Endodermal cell (in vitro differentiated cells): ENCODE results near the gene ARNT2. TPM values are rescaled to one million over a fixed set of nuclear protein-coding genes. Genes with fewer than 3 reads are reported as not detected.

Experiments
- DNase-seq: peaks from one replicate; pipeline ENCODE4 v3.0.0-alpha.2; 2017
- H3K27ac ChIP-seq: 2 replicates; pipeline ENCODE4 v1.5.1; 2013; ENCODE audit warnings: mild to moderate bottlenecking, low read depth, low read length, moderate library complexity
- H3K27me3 ChIP-seq: 2 replicates; pipeline ENCODE4 v1.6.1; 2013; ENCODE audit warnings: mild to moderate bottlenecking, low read length, moderate library complexity; ENCODE audit not compliant: insufficient read depth, control insufficient read depth, poor library complexity, severe bottlenecking
- H3K36me3 ChIP-seq: 2 replicates; pipeline ENCODE4 v1.7.0; 2013; ENCODE audit warnings: mild to moderate bottlenecking, low read length, moderate library complexity; ENCODE audit not compliant: control insufficient read depth, insufficient read depth
- H3K4me1 ChIP-seq: one replicate; pipeline ENCODE4 v1.7.0; 2013; ENCODE audit warnings: low read length; ENCODE audit not compliant: control insufficient read depth, insufficient read depth
- H3K4me3 ChIP-seq: 2 replicates; pipeline ENCODE4 v1.5.1; 2013; ENCODE audit warnings: mild to moderate bottlenecking, low read length, moderate library complexity
- H3K9ac ChIP-seq: 2 replicates; pipeline ENCODE4 v1.6.1; 2013; ENCODE audit warnings: mild to moderate bottlenecking, low read length, moderate library complexity; ENCODE audit not compliant: poor library complexity, severe bottlenecking; ENCODE audit errors: extremely low read depth
- H3K9me3 ChIP-seq: 2 replicates; pipeline ENCODE4 v1.6.1; 2013; ENCODE audit warnings: mild to moderate bottlenecking, low read length, moderate library complexity; ENCODE audit not compliant: control insufficient read depth
- H3K27ac Mint-ChIP-seq: 2 replicates; pipeline ENCODE4 v1.8.0; 2020; ENCODE audit warnings: mixed read lengths
- H3K27me3 Mint-ChIP-seq: 2 replicates; pipeline ENCODE4 v1.8.0; 2021; ENCODE audit warnings: mild to moderate bottlenecking, mixed read lengths; ENCODE audit not compliant: insufficient read depth
- H3K36me3 Mint-ChIP-seq: 2 replicates; pipeline ENCODE4 v1.8.0; 2020; ENCODE audit warnings: low read depth, mixed read lengths
- H3K4me1 Mint-ChIP-seq: 2 replicates; pipeline ENCODE4 v1.8.0; 2020; ENCODE audit warnings: mixed read lengths
- H3K4me3 Mint-ChIP-seq: 2 replicates; pipeline ENCODE4 v1.8.0; 2020; ENCODE audit warnings: mild to moderate bottlenecking, moderate library complexity, mixed read lengths
- H3K9me3 Mint-ChIP-seq: 2 replicates; pipeline ENCODE4 v1.8.0; 2020; ENCODE audit warnings: mild to moderate bottlenecking, mixed read lengths
- CTCF ChIP-seq: fragments of 200-600 bp; sonication (generic); conservative IDR thresholded peaks from 2 replicates; pipeline ENCODE4 v1.5.0; 2021; ENCODE audit warnings: antibody characterized with exemption, mild to moderate bottlenecking
- WGBS, 2 experiments: methylation state at CpG; one replicate each; pipeline versions ENCODE4 v1.1.5 to v1.1.7; 2013; ENCODE audit warnings: missing lambda C conversion rate in 2 of 2, mixed read lengths in 1 of 2; ENCODE audit not compliant: insufficient coverage in 1 of 2, insufficient read length in 1 of 2; 5-methylcytosine and 5-hydroxymethylcytosine counted together
- total RNA-seq, 2 donors: library from RNA; stranded (reverse); fragmentation: NEBNext Ultra II Directional in 1 of 2; extraction: Animal tissue kit (Norgen Biotek cat#: 25700) in 1 of 2; gene quantifications; 2 replicates in 1 of 2; 3 replicates in 1 of 2; pipeline ENCODE4 v1.2.1, GENCODE V29; 2021

ARNT2 gene
- total RNA-seq, 2 donors from 2014 or later, result 8.0 to 15.9 TPM

GRCh38 chr15:80633221-80633620 lies 229.0 kb downstream of the ARNT2 start:
- TF ChIP-seq CTCF, result no peak
- H3K27me3 ChIP-seq, result no peaks in the 10 kb centered on the region
- DNase-seq, result no peak
- peaks cover 8% of the 10 kb centered on the region for H3K4me1 Mint-ChIP-seq
- no peak overlapping the region for H3K9ac ChIP-seq
- H3K36me3 Mint-ChIP-seq, result no peaks in the 10 kb centered on the region
- H3K4me3 Mint-ChIP-seq, result no peak overlapping the region
- no peaks in the 10 kb centered on the region for H3K36me3 ChIP-seq
- H3K27ac ChIP-seq, result no peak overlapping the region
- no peaks in the 10 kb centered on the region for H3K9me3 Mint-ChIP-seq
- peaks cover 4% of the 10 kb centered on the region for H3K4me1 ChIP-seq
- H3K9me3 ChIP-seq, result no peaks in the 10 kb centered on the region
- H3K27ac Mint-ChIP-seq, result no peak overlapping the region
- no peak overlapping the region for H3K4me3 ChIP-seq
- peaks cover 8% of the 10 kb centered on the region for H3K27me3 Mint-ChIP-seq

- H3K27ac ChIP-seq, result no peak overlapping the region
- WGBS, 2 experiments, result 91 to 98% methylated on average over 4 to 5 of the region's 5 CpGs
Observed at GRCh38 chr15:80635953-80636352, 231.8 kb downstream of the ARNT2 start.

GRCh38 chr15:80636675-80637074 lies 232.5 kb downstream of the ARNT2 start:
- Mint-ChIP-seq H3K36me3 (peaks cover 2% of the 10 kb centered on the region), H3K9me3 (peaks cover 15% of the 10 kb centered on the region), H3K4me1 (no peaks in the 10 kb centered on the region), H3K27ac (no peak overlapping the region), H3K4me3 (no peak overlapping the region), H3K27me3 (peaks cover 10% of the 10 kb centered on the region)
- DNase-seq, result peak; percentile 61
- H3K36me3 ChIP-seq, result no peaks in the 10 kb centered on the region
- no peak overlapping the region for H3K4me3 ChIP-seq
- H3K9me3 ChIP-seq, result peaks cover 14% of the 10 kb centered on the region
- H3K27ac ChIP-seq, result no peak overlapping the region
- TF ChIP-seq CTCF, result peak; percentile 56
- H3K27me3 ChIP-seq, result no peaks in the 10 kb centered on the region
- no peak overlapping the region for H3K9ac ChIP-seq
- no peaks in the 10 kb centered on the region for H3K4me1 ChIP-seq
- WGBS, 2 experiments, result 56 to 59% methylated on average over 5 to 7 of the region's 7 CpGs

More at GRCh38 chr15:80635953-80636352, 231.8 kb downstream of the ARNT2 start:
- Histone ChIP-seq H3K36me3 (no peaks in the 10 kb centered on the region), H3K4me3 (no peak overlapping the region), H3K9me3 (peaks cover 10% of the 10 kb centered on the region), H3K27me3 (no peaks in the 10 kb centered on the region), H3K9ac (no peak overlapping the region), H3K4me1 (peaks cover 4% of the 10 kb centered on the region)
- no peak for TF ChIP-seq CTCF
- Mint-ChIP-seq H3K4me3 (no peak overlapping the region), H3K9me3 (peaks cover 10% of the 10 kb centered on the region), H3K4me1 (peaks cover 5% of the 10 kb centered on the region), H3K27me3 (peaks cover 10% of the 10 kb centered on the region), H3K36me3 (peaks cover 2% of the 10 kb centered on the region), H3K27ac (no peak overlapping the region)
- DNase-seq, result peak; percentile 14
